Thyroid gland (tissue), 4 donors: ENCODE measurements around the gene PTGDS. TPM values are rescaled to one million over a fixed set of nuclear protein-coding genes. Genes with fewer than 3 reads are reported as not detected.

ENCODE experiments used
- DNase-seq, 2 donors: peaks; one replicate each; pipeline ENCODE4 v3.0.0-alpha.2; 2019
- H3K27ac ChIP-seq, 3 donors: fragments of 200-600 bp; sonication (generic); 1 replicate in 2 of 3; 2 replicates in 1 of 3; pipeline ENCODE4 v1.5.1; 2016 to 2019; ENCODE audit warnings: mild to moderate bottlenecking in 1 of 3, moderate library complexity in 1 of 3
- H3K27me3 ChIP-seq: fragments of 200-600 bp; sonication (generic); one replicate; pipeline ENCODE4 v1.5.1; 2019
- H3K36me3 ChIP-seq, 2 donors: fragments of 200-600 bp; sonication (generic); one replicate each; pipeline ENCODE4 v1.5.1; 2016 to 2019
- H3K4me1 ChIP-seq, 2 donors: fragments of 200-600 bp; sonication (generic); one replicate each; pipeline ENCODE4 v1.5.1; 2017 to 2019
- H3K4me3 ChIP-seq, 3 donors: fragments of 200-600 bp; sonication (generic); replicated peaks in 1 of 3; 1 replicate in 2 of 3; 2 replicates in 1 of 3; pipeline ENCODE4 v1.5.1; 2016; ENCODE audit warnings: mild to moderate bottlenecking in 1 of 3
- H3K9me3 ChIP-seq: fragments of 200-600 bp; sonication (generic); one replicate; pipeline ENCODE4 v1.5.1; 2017
- CTCF ChIP-seq, 6 experiments: fragments of 200-600 bp in 3 of 6; fragments of 450-650 bp in 3 of 6; sonication (generic) in 3 of 6; IDR thresholded peaks; one replicate each; pipeline ENCODE4 v1.5.1; 2016 to 2019; ENCODE audit warnings: antibody characterized with exemption in 6 of 6, mild to moderate bottlenecking in 2 of 6, inconsistent platforms in 1 of 6, moderate library complexity in 1 of 6
- POLR2A ChIP-seq, 2 donors: fragments of 450-650 bp; IDR thresholded peaks; one replicate each; pipeline ENCODE4 v1.6.1; 2017; ENCODE audit warnings: antibody characterized with exemption in 2 of 2, mild to moderate bottlenecking in 2 of 2, moderate library complexity in 1 of 2
- WGBS, 2 donors: methylation state at CpG; one replicate each; pipeline ENCODE4 v1.1.5; 2017; 5-methylcytosine and 5-hydroxymethylcytosine counted together
- intact Hi-C: fragments of 100-400 bp; cut with DNase I; formaldehyde crosslinking; loops from one replicate; pipeline ENCODE4 v1.15.1; 2023
- total RNA-seq, 4 donors: library from RNA; depleted of rRNA; stranded (reverse); fragments of >200 nt; gene quantifications; one replicate each; pipeline ENCODE4 v1.2.3, GENCODE V29; 2016

Gene PTGDS
- total RNA-seq, 4 donors from 2014 or later: 5.0 to 39.5 (median 33.9) TPM

- 27 to 34% methylated on average over 19 of the region's 19 CpGs for WGBS, 2 donors
- peaks cover 29 to 43% of the 10 kb centered on the region in 2 donors for H3K4me1 ChIP-seq
- H3K9me3 ChIP-seq: no peaks in the 10 kb centered on the region
- H3K27me3 ChIP-seq: no peaks in the 10 kb centered on the region
- H3K4me3 ChIP-seq: peak overlapping the region in 2 of 3 donors; percentile 22 to 49
- H3K27ac ChIP-seq: peak overlapping the region in 1 of 3 donors; percentile 64
- peak; percentile 56 to 85 (median 78) for TF ChIP-seq CTCF (IDR thresholded peaks at IDR 0.05)
- TF ChIP-seq POLR2A (IDR thresholded peaks at IDR 0.05): no peak
- DNase-seq: peak; percentile 74 to 79
- intact Hi-C loops: no loop called here
- no peaks in the 10 kb centered on the region for H3K36me3 ChIP-seq
Measured at GRCh38 chr9:137029058-137029936, 52.0 kb downstream of the PTGDS start.

- no peak overlapping the region for H3K4me3 ChIP-seq
- no peak for TF ChIP-seq POLR2A (IDR thresholded peaks at IDR 0.05)
- TF ChIP-seq CTCF (IDR thresholded peaks at IDR 0.05): no peak
- H3K9me3 ChIP-seq: no peaks in the 10 kb centered on the region
- H3K27me3 ChIP-seq: no peaks in the 10 kb centered on the region
- peaks cover 32 to 50% of the 10 kb centered on the region in 2 donors for H3K4me1 ChIP-seq
- no peak for DNase-seq
- no peak overlapping the region for H3K27ac ChIP-seq
- intact Hi-C loops: loop anchor here (2.0 to 10.0 kb wide), 3 partner anchors 81 to 243 kb away; partner anchors contain the start of genes AJM1 and PHPT1
- H3K36me3 ChIP-seq: no peaks in the 10 kb centered on the region
- 81 to 86% methylated on average over 6 to 14 of the region's 15 CpGs for WGBS, 2 donors
Measured at GRCh38 chr9:137030006-137030405, 52.7 kb downstream of the PTGDS start.

GRCh38 chr9:137030538-137031527, 53.5 kb downstream of the PTGDS start:
- 86 to 88% methylated on average over 46 to 49 of the region's 65 CpGs for WGBS, 2 donors
- TF ChIP-seq CTCF (IDR thresholded peaks at IDR 0.05): no peak
- no peak for TF ChIP-seq POLR2A (IDR thresholded peaks at IDR 0.05)
- Histone ChIP-seq H3K4me3 (no peak overlapping the region), H3K9me3 (no peaks in the 10 kb centered on the region), H3K36me3 (no peaks in the 10 kb centered on the region), H3K27me3 (no peaks in the 10 kb centered on the region), H3K4me1 (peaks cover 37 to 51% of the 10 kb centered on the region in 2 donors), H3K27ac (no peak overlapping the region)
- peak in 1 of 2 donors; percentile 25 for DNase-seq
- intact Hi-C loops: loop anchor here (2.0 to 10.0 kb wide), 3 partner anchors 82 to 244 kb away; partner anchors contain the start of genes AJM1 and PHPT1

Other genes starting within 250 kb of the PTGDS start
- gene LCN10, start 234.6 kb upstream of the PTGDS start, total RNA-seq: 10 to 100 TPM in 1 of 4 donors, 1 to 10 TPM in 3; 5.8 to 10.1 (median 7.1) TPM
- gene LCN6, start 229.0 kb upstream of the PTGDS start, total RNA-seq: 10 to 100 TPM in 1 of 4 donors, 1 to 10 TPM in 3; 1.4 to 10.0 (median 4.5) TPM
- gene LCN8, start 219.3 kb upstream of the PTGDS start, total RNA-seq: 1 to 10 TPM in 1 of 4 donors, under 1 TPM in 1, not detected in 2; 0.93 to 1.0 TPM
- not detected for gene LCN15, start 213.0 kb upstream of the PTGDS start, total RNA-seq
- gene TMEM141, start 186.2 kb upstream of the PTGDS start, total RNA-seq: 100 to 1,000 TPM in 3 of 4 donors, 10 to 100 TPM in 1; 81.6 to 189 (median 141) TPM
- gene CCDC183, start 181.2 kb upstream of the PTGDS start, total RNA-seq: 1 to 10 TPM; 1.3 to 4.6 (median 2.8) TPM
- gene RABL6, start 169.6 kb upstream of the PTGDS start, total RNA-seq: 10 to 100 TPM; 59.8 to 84.0 (median 62.2) TPM
- gene AJM1, start 135.0 kb upstream of the PTGDS start, total RNA-seq: 1 to 10 TPM in 3 of 4 donors, under 1 TPM in 1; 0.83 to 4.7 (median 2.3) TPM
- 100 to 1,000 TPM in 2 of 4 donors, 10 to 100 TPM in 2; 79.4 to 174 (median 115) TPM for gene PHPT1, start 128.1 kb upstream of the PTGDS start, total RNA-seq
- gene MAMDC4, start 125.2 kb upstream of the PTGDS start, total RNA-seq: 10 to 100 TPM in 2 of 4 donors, 1 to 10 TPM in 2; 4.1 to 20.4 (median 9.0) TPM
- gene EDF1, start 111.2 kb upstream of the PTGDS start, total RNA-seq: 100 to 1,000 TPM; 339 to 591 (median 526) TPM
- gene TRAF2, start 91.0 kb upstream of the PTGDS start, total RNA-seq: 10 to 100 TPM in 3 of 4 donors, 1 to 10 TPM in 1; 9.7 to 18.3 (median 15.4) TPM
- gene FBXW5, start 32.8 kb upstream of the PTGDS start, total RNA-seq: 100 to 1,000 TPM; 138 to 282 (median 203) TPM
- gene C8G, start 32.3 kb upstream of the PTGDS start, total RNA-seq: 1 to 10 TPM in 1 of 4 donors, not detected in 3; 1.8 TPM
- 10 to 100 TPM; 24.3 to 85.0 (median 54.0) TPM for gene LCN12, start 25.2 kb upstream of the PTGDS start, total RNA-seq
- under 1 TPM in 1 of 4 donors, not detected in 3; 0.54 TPM for gene LCNL1, start 5.5 kb downstream of the PTGDS start, total RNA-seq
- 100 to 1,000 TPM in 1 of 4 donors, 10 to 100 TPM in 3; 29.8 to 109 (median 50.7) TPM for gene PAXX, start 14.9 kb downstream of the PTGDS start, total RNA-seq
- 100 to 1,000 TPM in 3 of 4 donors, 10 to 100 TPM in 1; 97.7 to 301 (median 268) TPM for gene CLIC3, start 19.1 kb downstream of the PTGDS start, total RNA-seq
- 10 to 100 TPM; 36.8 to 59.7 (median 50.2) TPM for gene ABCA2, start 50.7 kb downstream of the PTGDS start, total RNA-seq
- not detected for gene FUT7, start 54.6 kb downstream of the PTGDS start, total RNA-seq
- gene NPDC1, start 68.7 kb downstream of the PTGDS start, total RNA-seq: 10 to 100 TPM; 23.3 to 65.9 (median 35.4) TPM
- gene ENTPD2, start 76.6 kb downstream of the PTGDS start, total RNA-seq: under 1 TPM in 2 of 4 donors, not detected in 2; 0.22 to 0.49 TPM
- gene SAPCD2, start 93.1 kb downstream of the PTGDS start, total RNA-seq: 1 to 10 TPM in 1 of 4 donors, under 1 TPM in 3; 0.27 to 1.0 (median 0.72) TPM
- 10 to 100 TPM in 2 of 4 donors, 1 to 10 TPM in 2; 9.3 to 15.7 (median 12.4) TPM for gene UAP1L1, start 100.0 kb downstream of the PTGDS start, total RNA-seq
- 10 to 100 TPM; 48.2 to 73.8 (median 67.2) TPM for gene MAN1B1, start 109.5 kb downstream of the PTGDS start, total RNA-seq
- gene DPP7, start 137.2 kb downstream of the PTGDS start, total RNA-seq: 100 to 1,000 TPM; 120 to 209 (median 157) TPM
- gene GRIN1, start 161.7 kb downstream of the PTGDS start, total RNA-seq: not detected
- gene LRRC26, start 192.5 kb downstream of the PTGDS start, total RNA-seq: not detected
- not detected for gene TMEM210, start 194.6 kb downstream of the PTGDS start, total RNA-seq
- gene ANAPC2, start 211.1 kb downstream of the PTGDS start, total RNA-seq: 10 to 100 TPM; 25.6 to 34.1 (median 31.8) TPM
- 10 to 100 TPM; 42.0 to 97.5 (median 62.8) TPM for gene SSNA1, start 211.2 kb downstream of the PTGDS start, total RNA-seq
- 10 to 100 TPM in 2 of 4 donors, 1 to 10 TPM in 2; 6.5 to 13.5 (median 9.9) TPM for gene TPRN, start 223.2 kb downstream of the PTGDS start, total RNA-seq
- gene TMEM203, start 228.1 kb downstream of the PTGDS start, total RNA-seq: 10 to 100 TPM; 29.7 to 47.3 (median 38.4) TPM
- gene NDOR1, start 228.2 kb downstream of the PTGDS start, total RNA-seq: 10 to 100 TPM in 3 of 4 donors, 1 to 10 TPM in 1; 9.0 to 16.6 (median 15.4) TPM
- 1 to 10 TPM; 2.3 to 4.5 (median 3.8) TPM for gene RNF208, start 244.7 kb downstream of the PTGDS start, total RNA-seq
- gene CYSRT1, start 247.7 kb downstream of the PTGDS start, total RNA-seq: 1 to 10 TPM in 2 of 4 donors, under 1 TPM in 1, not detected in 1; 0.94 to 2.3 (median 1.3) TPM
- gene RNF224, start 250.0 kb downstream of the PTGDS start, total RNA-seq: under 1 TPM in 2 of 4 donors, not detected in 2; 0.33 to 0.81 TPM